H1 (cell line): Measurements from ENCODE around the gene CIZ1. TPM values are rescaled to one million over a fixed set of nuclear protein-coding genes. Genes with fewer than 3 reads are reported as not detected.

Experiments
- CTCF ChIA-PET: fragments of 300-600 bp; sonication (Branson Sonifier 250); formaldehyde crosslinking; loops from one replicate; lab custom pipeline; 2021; ENCODE audit not compliant: partially characterized antibody; lab: Charles Lee
- POLR2A ChIA-PET: fragments of 300-600 bp; sonication (Branson Sonifier 250); formaldehyde crosslinking; loops from one replicate; lab custom pipeline; 2021; ENCODE audit warnings: inconsistent platforms; ENCODE audit not compliant: partially characterized antibody; lab: Charles Lee
- DNase-seq, 2 experiments: peaks; one replicate each; pipeline versions ENCODE4 v3.0.0 to v3.0.0-alpha.2; 2010 to 2022; ENCODE audit warnings: low spot score in 2 of 2, low read depth in 1 of 2, mixed read lengths in 1 of 2
- FAIRE-seq: peaks from 2 replicates; lab custom pipeline; 2011; peaks lifted over from hg19 to GRCh38; lab: Jason Lieb, UNC
- H2AFZ ChIP-seq: 2 replicates; pipeline ENCODE4 v1.8.1; 2012; ENCODE audit warnings: low read length, inconsistent platforms
- H2AK5ac ChIP-seq: 2 replicates; pipeline ENCODE4 v1.6.1; 2013; ENCODE audit warnings: low read depth, low read length
- H2BK120ac ChIP-seq: replicated peaks from 2 replicates; pipeline ENCODE3; 2013; ENCODE audit warnings: low read depth, low read length, inconsistent platforms
- H2BK12ac ChIP-seq: 2 replicates; pipeline ENCODE4 v1.6.1; 2013; ENCODE audit warnings: low read depth, low read length
- H2BK15ac ChIP-seq: 2 replicates; pipeline ENCODE4 v1.6.1; 2013; ENCODE audit warnings: low read length
- H2BK20ac ChIP-seq: 2 replicates; pipeline ENCODE4 v1.6.1; 2013; ENCODE audit warnings: low read length
- H2BK5ac ChIP-seq: 2 replicates; pipeline ENCODE4 v1.6.1; 2013; ENCODE audit warnings: low read depth, low read length
- H3K14ac ChIP-seq: 2 replicates; pipeline ENCODE4 v1.6.1; 2013; ENCODE audit warnings: inconsistent platforms; ENCODE audit not compliant: insufficient read length
- H3K18ac ChIP-seq: 2 replicates; pipeline ENCODE4 v1.6.1; 2013; ENCODE audit warnings: low read length; ENCODE audit errors: extremely low read depth
- H3K23ac ChIP-seq: 2 replicates; pipeline ENCODE4 v1.6.1; 2013; ENCODE audit warnings: inconsistent platforms; ENCODE audit not compliant: insufficient read length
- H3K23me2 ChIP-seq: 2 replicates; pipeline ENCODE4 v1.6.1; 2013; ENCODE audit warnings: low read depth, low read length
- H3K27ac ChIP-seq: 2 replicates; pipeline ENCODE4 v1.6.1; 2011; ENCODE audit warnings: low read depth, low read length, inconsistent platforms
- H3K27me3 ChIP-seq, 4 experiments: replicated peaks in 1 of 4; 1 replicate in 1 of 4; 2 replicates in 3 of 4; pipeline versions ENCODE4 v1.6.1 to v1.8.1; 2011 to 2013; ENCODE audit warnings: low read length in 3 of 4, mild to moderate bottlenecking in 3 of 4, inconsistent platforms in 2 of 4, mixed read lengths in 2 of 4, moderate library complexity in 1 of 4; ENCODE audit not compliant: control insufficient read depth in 3 of 4, insufficient read depth in 3 of 4; ENCODE audit errors: extremely low read depth in 1 of 4
- H3K36me3 ChIP-seq, 4 experiments: 2 replicates each; pipeline versions ENCODE4 v1.6.1 to v1.8.1; 2011 to 2013; ENCODE audit warnings: mild to moderate bottlenecking in 4 of 4, low read length in 3 of 4, moderate library complexity in 2 of 4, control low read depth in 1 of 4, inconsistent platforms in 1 of 4; ENCODE audit not compliant: insufficient read depth in 4 of 4, control insufficient read depth in 2 of 4
- H3K4ac ChIP-seq: replicated peaks from 2 replicates; pipeline ENCODE3; 2013; ENCODE audit warnings: low read length, low read depth, mixed read lengths, inconsistent platforms; ENCODE audit not compliant: insufficient read length
- H3K4me1 ChIP-seq, 4 experiments: replicated peaks in 1 of 4; 1 replicate in 1 of 4; 2 replicates in 3 of 4; pipeline versions ENCODE4 v1.6.1 to v1.8.1; 2011 to 2013; ENCODE audit warnings: low read length in 3 of 4, inconsistent platforms in 2 of 4, mixed read lengths in 1 of 4; ENCODE audit not compliant: insufficient read depth in 4 of 4, control insufficient read depth in 3 of 4
- H3K4me2 ChIP-seq, 2 experiments: 2 replicates each; pipeline versions ENCODE4 v1.6.1 to v1.8.1; 2011 to 2013; ENCODE audit warnings: low read depth in 2 of 2, low read length in 2 of 2, control low read depth in 1 of 2, inconsistent platforms in 1 of 2, mild to moderate bottlenecking in 1 of 2; ENCODE audit not compliant: insufficient read depth in 1 of 2
- H3K4me3 ChIP-seq, 4 experiments: fragments of 200-600, 300-600 bp in 1 of 4; sonication (generic), shearing (Covaris generic), sonication (Bioruptor Twin) in 1 of 4; 2 replicates each; pipeline versions ENCODE4 v1.5.1 to v1.8.1; 2011 to 2016; ENCODE audit warnings: low read length in 4 of 4, low read depth in 3 of 4, control low read depth in 2 of 4, inconsistent platforms in 2 of 4, mild to moderate bottlenecking in 2 of 4, mixed read lengths in 1 of 4, moderate library complexity in 1 of 4; ENCODE audit not compliant: insufficient read depth in 2 of 4; ENCODE audit errors: extremely low read depth in 1 of 4
- H3K56ac ChIP-seq: replicated peaks from 2 replicates; pipeline ENCODE3; 2013; ENCODE audit warnings: low read depth, mild to moderate bottlenecking, mixed read lengths, low read length, inconsistent platforms; ENCODE audit not compliant: insufficient read length
- H3K79me1 ChIP-seq: 2 replicates; pipeline ENCODE4 v1.6.1; 2013; ENCODE audit warnings: low read depth, low read length, control low read depth
- H3K79me2 ChIP-seq, 2 experiments: 2 replicates each; pipeline versions ENCODE4 v1.6.1 to v1.8.1; 2012 to 2013; ENCODE audit warnings: low read length in 2 of 2, mild to moderate bottlenecking in 2 of 2, inconsistent platforms in 1 of 2; ENCODE audit not compliant: insufficient read depth in 2 of 2, control insufficient read depth in 1 of 2
- H3K9ac ChIP-seq, 4 experiments: replicated peaks in 1 of 4; 1 replicate in 1 of 4; 2 replicates in 3 of 4; pipeline versions ENCODE4 v1.6.1 to v1.8.1; 2011 to 2013; ENCODE audit warnings: low read depth in 3 of 4, low read length in 3 of 4, control low read depth in 2 of 4, mild to moderate bottlenecking in 2 of 4, moderate library complexity in 2 of 4, inconsistent platforms in 1 of 4; ENCODE audit errors: extremely low read depth in 1 of 4
- H3K9me3 ChIP-seq, 2 experiments: 2 replicates each; pipeline versions ENCODE4 v1.6.1 to v1.8.1; 2012 to 2013; ENCODE audit warnings: mild to moderate bottlenecking in 2 of 2, moderate library complexity in 2 of 2, control low read depth in 1 of 2, inconsistent platforms in 1 of 2, low read depth in 1 of 2, low read length in 1 of 2, mixed read lengths in 1 of 2; ENCODE audit not compliant: insufficient read depth in 2 of 2
- H4K20me1 ChIP-seq, 2 experiments: replicated peaks in 1 of 2; 2 replicates each; pipeline versions ENCODE3 to v1.8.1; 2011 to 2013; ENCODE audit warnings: inconsistent platforms in 2 of 2, low read length in 2 of 2, mild to moderate bottlenecking in 1 of 2; ENCODE audit not compliant: insufficient read depth in 2 of 2, control insufficient read depth in 1 of 2
- H4K5ac ChIP-seq: 2 replicates; pipeline ENCODE4 v1.6.1; 2013; ENCODE audit warnings: low read length, low read depth, mixed read lengths, inconsistent platforms; ENCODE audit not compliant: insufficient read length
- H4K8ac ChIP-seq: 2 replicates; pipeline ENCODE4 v1.8.0; 2013; ENCODE audit warnings: mild to moderate bottlenecking, moderate library complexity, low read length, inconsistent platforms; ENCODE audit not compliant: insufficient read depth; ENCODE audit errors: extremely low read depth
- H4K91ac ChIP-seq: replicated peaks from 2 replicates; pipeline ENCODE3; 2013; ENCODE audit warnings: low read length, mixed read lengths, inconsistent platforms; ENCODE audit not compliant: insufficient read length
- POLR2AphosphoS5 ChIP-seq: IDR thresholded peaks from 2 replicates; pipeline ENCODE4 v1.6.1; 2011; ENCODE audit warnings: low read depth, low read length
- TBP ChIP-seq: IDR thresholded peaks from 2 replicates; pipeline ENCODE4 v1.6.1; 2011; ENCODE audit warnings: low read depth, low read length, improper control_type of control experiment
- YY1 ChIP-seq: IDR thresholded peaks from 2 replicates; pipeline ENCODE4 v1.6.1; 2011; ENCODE audit warnings: low read depth, mild to moderate bottlenecking, low read length
- WGBS, 2 experiments: shearing (Covaris generic) in 1 of 2; methylation state at CpG; one replicate each; pipeline versions ENCODE4 v1.1.6 to v1.1.7; 2013 to 2015; ENCODE audit warnings: low lambda C conversion rate in 2 of 2, mixed read lengths in 2 of 2, inconsistent platforms in 1 of 2, low coverage in 1 of 2, missing lambda C conversion rate in 1 of 2; ENCODE audit not compliant: insufficient replicate concordance in 2 of 2, insufficient coverage in 1 of 2, insufficient read length in 1 of 2; ENCODE audit errors: extremely low coverage in 1 of 2, missing lambda C conversion rate in 1 of 2; 5-methylcytosine and 5-hydroxymethylcytosine counted together
- polyA plus RNA-seq, 7 experiments: library from polyadenylated mRNA; depleted of rRNA in 3 of 7; stranded (reverse) in 5 of 7; unstranded in 2 of 7; fragments of >200 nt in 5 of 7; fragments of 200-250 nt in 2 of 7; gene quantifications; 1 replicate in 5 of 7; 2 replicates in 1 of 7; 4 replicates in 1 of 7; pipeline versions ENCODE4 v1.2.1 to v1.2.3, GENCODE V29; 2011 to 2013; ENCODE audit warnings: missing spikeins in 2 of 7, mixed read lengths in 2 of 7
- total RNA-seq: library from RNA; stranded (reverse); fragmentation: NEBNext Ultra II Directional; extraction: Animal tissue kit (Norgen Biotek cat#: 25700); gene quantifications from 2 replicates; pipeline ENCODE4 v1.2.1, GENCODE V29; 2021

Gene CIZ1
- total and polyA plus RNA-seq, 2 of the 8 experiments (the other 6 are each of a cell fraction or from before 2014, with no cell fraction given), result 66.0 to 107 TPM

GRCh38 chr9:128204858-128205257 is 13.5 kb upstream of the CIZ1 start:
- 83% methylated on average over 7 of the region's 7 CpGs; no CpG with 5 or more reads in 1 of the 2 experiments for WGBS, 2 experiments
- ChIA-PET POLR2A (interaction anchor here (1.6 to 2.2 kb wide), 2 partner anchors 9 to 102 kb away, joined by 3 to 7 read pairs; no protein-coding TSS in a partner anchor), CTCF (interaction anchor here (1.4 to 1.6 kb wide), 4 partner anchors 12 to 48 kb away, joined by 3 to 4 read pairs (median 3); no protein-coding TSS in a partner anchor)
- TF ChIP-seq POLR2AphosphoS5 (no peak), TBP (no peak), YY1 (no peak)

More at GRCh38 chr9:128204858-128205257, 13.5 kb upstream of the CIZ1 start:
- H4K20me1 ChIP-seq, result peaks cover 0 to 7% of the 10 kb centered on the region in 2 experiments
- no peak overlapping the region for H4K8ac ChIP-seq
- H2AFZ ChIP-seq, result no peak overlapping the region
- peaks cover 3 to 11% (median 9%) of the 10 kb centered on the region in 4 experiments; a peak in 6 of 7 replicates for H3K4me1 ChIP-seq
- peaks cover 0 to 3% of the 10 kb centered on the region in 2 experiments; a peak in 1 of 4 replicates for H3K79me2 ChIP-seq
- no peak overlapping the region for H3K4ac ChIP-seq
- H4K5ac ChIP-seq, result no peak overlapping the region
- H2BK120ac ChIP-seq, result no peak overlapping the region
- DNase-seq (no peak), FAIRE-seq (no peak)
- peak overlapping the region; percentile 5; the same call in 1 of the 2 replicates for H2AK5ac ChIP-seq
- H2BK20ac ChIP-seq, result no peak overlapping the region
- H3K36me3 ChIP-seq, result no peaks in the 10 kb centered on the region
- peaks cover 6% of the 10 kb centered on the region; the same call in 1 of the 2 replicates for H3K23me2 ChIP-seq
- no peaks in the 10 kb centered on the region for H3K27me3 ChIP-seq
- H3K4me3 ChIP-seq, result peak overlapping the region; percentile 55 to 93 (median 74)
- H3K56ac ChIP-seq, result no peak overlapping the region
- no peak overlapping the region for H4K91ac ChIP-seq
- no peaks in the 10 kb centered on the region for H3K9me3 ChIP-seq
- H2BK5ac ChIP-seq, result no peak overlapping the region
- H3K23ac ChIP-seq, result no peak overlapping the region
- H3K9ac ChIP-seq, result peak overlapping the region in 2 of 4 experiments; percentile 45 to 51; a peak in 5 of 7 replicates
- H2BK12ac ChIP-seq, result peak overlapping the region; percentile 68; the same call in 1 of the 2 replicates
- no peak overlapping the region; the same call in 1 of the 2 replicates for H2BK15ac ChIP-seq
- H3K18ac ChIP-seq, result peak overlapping the region; percentile 78
- no peak overlapping the region for H3K27ac ChIP-seq
- peak overlapping the region; percentile 66 to 74 for H3K4me2 ChIP-seq
- no peaks in the 10 kb centered on the region; the same call in 1 of the 2 replicates for H3K79me1 ChIP-seq
- no peak overlapping the region for H3K14ac ChIP-seq
